Sigmoid colon (tissue), 4 donors: ENCODE measurements around the gene TNRC18.
"Not testable (repeated sequence)": the region's sequence is repeated elsewhere in the genome, so short reads cannot be mapped to it uniquely, and the experiment has no call there.

Source experiments
- EP300 ChIP-seq, 4 donors: sonication (generic); formaldehyde crosslinking; IDR thresholded peaks; one replicate each; pipeline ENCODE4 v1.6.1; 2017; ENCODE audit warnings: antibody characterized with exemption in 4 of 4
- POLR2AphosphoS5 ChIP-seq, 4 donors: sonication (generic); formaldehyde crosslinking; IDR thresholded peaks; one replicate each; pipeline ENCODE4 v1.6.1; 2017; ENCODE audit warnings: antibody characterized with exemption in 4 of 4

DNA sequence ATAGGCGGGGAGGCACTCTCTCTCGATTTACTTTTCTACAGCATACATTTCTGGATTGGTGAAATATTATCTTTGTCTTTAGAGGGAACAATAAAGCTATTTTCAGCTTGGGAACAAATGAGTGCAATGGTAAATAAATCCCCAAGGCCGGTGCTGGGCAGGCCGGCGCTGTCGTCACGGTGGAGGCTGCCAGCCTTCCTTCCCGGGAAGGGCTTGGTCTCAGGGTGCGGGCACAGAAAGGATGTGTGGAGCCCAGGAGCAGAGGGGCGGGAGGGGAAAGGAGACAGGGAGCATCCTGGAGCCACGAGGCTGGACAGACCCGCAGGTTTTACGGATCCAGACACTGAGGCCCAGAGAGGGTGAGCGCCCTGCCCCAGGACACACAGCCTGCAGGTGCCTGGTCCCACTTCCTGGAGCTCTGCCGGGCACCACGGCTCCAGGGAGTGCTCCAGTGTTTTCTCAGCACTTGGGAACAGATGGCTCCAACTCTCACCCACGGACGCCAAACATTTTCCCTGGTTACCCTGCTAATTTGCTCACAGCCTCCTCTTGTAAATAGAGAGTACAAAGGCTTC is 149.7 kb downstream of the TNRC18 start:
- not testable (repeated sequence) for TF ChIP-seq EP300, POLR2AphosphoS5 (IDR thresholded peaks at IDR 0.05)
